Muscle layer of colon (tissue), 2 donors: ENCODE measurements around the gene PLPP7.
"Not testable (repeated sequence)": the region's sequence is repeated elsewhere in the genome, so short reads cannot be mapped to it uniquely, and the experiment has no call there.

Experiments
- H3K27ac ChIP-seq: one replicate; pipeline ENCODE4 v1.7.0; 2013; ENCODE audit warnings: low read depth, mild to moderate bottlenecking, low read length, moderate library complexity
- H3K27me3 ChIP-seq, 2 donors: one replicate each; pipeline ENCODE4 v1.7.0; 2013; ENCODE audit warnings: low read length in 2 of 2, mild to moderate bottlenecking in 2 of 2; ENCODE audit not compliant: insufficient read depth in 2 of 2, control insufficient read depth in 1 of 2
- H3K36me3 ChIP-seq: one replicate; pipeline ENCODE4 v1.7.0; 2013; ENCODE audit warnings: mild to moderate bottlenecking, low read length; ENCODE audit not compliant: insufficient read depth
- H3K4me1 ChIP-seq: one replicate; pipeline ENCODE4 v1.7.0; 2013; ENCODE audit warnings: mild to moderate bottlenecking, low read length; ENCODE audit not compliant: insufficient read depth
- H3K4me3 ChIP-seq, 2 donors: one replicate each; pipeline ENCODE4 v1.7.0; 2013; ENCODE audit warnings: low read length in 2 of 2, low read depth in 1 of 2, mild to moderate bottlenecking in 1 of 2, moderate library complexity in 1 of 2
- H3K9ac ChIP-seq: one replicate; pipeline ENCODE4 v1.7.0; 2013; ENCODE audit warnings: low read length
- H3K9me3 ChIP-seq: one replicate; pipeline ENCODE4 v1.7.0; 2013; ENCODE audit warnings: mild to moderate bottlenecking, low read length
- donor health status: abdominal sarcoma.
- donor health status: Adenocarcinoma of cecum.

Gene PLPP7

GRCh38 chr9:131289301-131290035 lies at the start of gene PLPP7:
Gene PLPP7 (plus strand): TSS chr9:131289723. CDS start chr9:131289998, 275 bp downstream.
- Histone ChIP-seq H3K9ac (peak within 1 kb of the TSS; percentile 53), H3K4me3 (peak within 1 kb of the TSS; percentile 51 to 72), H3K27ac (peak within 1 kb of the TSS; percentile 53), H3K27me3 (no peaks in the 10 kb centered on the region), H3K4me1 (peaks cover 19% of the 10 kb centered on the region), H3K36me3 (no peaks in the 10 kb centered on the region), H3K9me3 (no peaks in the 10 kb centered on the region)

GRCh38 chr9:131240047-131240921 lies 49.2 kb upstream of the PLPP7 start:
- H3K9ac ChIP-seq = no peak overlapping the region
- H3K4me1 ChIP-seq = peaks cover 12% of the 10 kb centered on the region
- no peak overlapping the region for H3K27ac ChIP-seq
- H3K27me3 ChIP-seq = no peaks in the 10 kb centered on the region
- no peak overlapping the region for H3K4me3 ChIP-seq
- no peaks in the 10 kb centered on the region for H3K36me3 ChIP-seq
- H3K9me3 ChIP-seq = no peaks in the 10 kb centered on the region

GRCh38 chr9:131244331-131244730 lies 45.2 kb upstream of the PLPP7 start:
- H3K9me3 ChIP-seq, H3K27me3 ChIP-seq, H3K9ac ChIP-seq, H3K27ac ChIP-seq, H3K4me3 ChIP-seq, H3K4me1 ChIP-seq, H3K36me3 ChIP-seq: not testable (repeated sequence)

GRCh38 chr9:131246618-131247017 lies 42.9 kb upstream of the PLPP7 start:
- H3K9ac ChIP-seq = no peak overlapping the region
- no peaks in the 10 kb centered on the region for H3K4me1 ChIP-seq

GRCh38 chr9:131252120-131252519 lies 37.4 kb upstream of the PLPP7 start:
- H3K4me1 ChIP-seq = peaks cover 10% of the 10 kb centered on the region
- no peaks in the 10 kb centered on the region for H3K36me3 ChIP-seq
- H3K4me3 ChIP-seq = no peak overlapping the region
- H3K9ac ChIP-seq = no peak overlapping the region
- H3K9me3 ChIP-seq = no peaks in the 10 kb centered on the region
- H3K27ac ChIP-seq = no peak overlapping the region
- H3K27me3 ChIP-seq = no peaks in the 10 kb centered on the region

More at GRCh38 chr9:131246618-131247017, 42.9 kb upstream of the PLPP7 start:
- Histone ChIP-seq H3K27me3 (no peaks in the 10 kb centered on the region), H3K36me3 (no peaks in the 10 kb centered on the region), H3K9me3 (no peaks in the 10 kb centered on the region), H3K27ac (no peak overlapping the region), H3K4me3 (no peak overlapping the region)

- H3K36me3 ChIP-seq = no peaks in the 10 kb centered on the region
- no peaks in the 10 kb centered on the region for H3K9me3 ChIP-seq
- no peak overlapping the region for H3K4me3 ChIP-seq
- no peak overlapping the region for H3K27ac ChIP-seq
- peaks cover 10% of the 10 kb centered on the region for H3K4me1 ChIP-seq
- H3K9ac ChIP-seq = no peak overlapping the region
- no peaks in the 10 kb centered on the region for H3K27me3 ChIP-seq
Measured at GRCh38 chr9:131253891-131254491, 35.5 kb upstream of the PLPP7 start.

- no peak overlapping the region for H3K9ac ChIP-seq
- H3K4me1 ChIP-seq = peaks cover 10% of the 10 kb centered on the region
- no peak overlapping the region for H3K4me3 ChIP-seq
- no peaks in the 10 kb centered on the region for H3K36me3 ChIP-seq
- H3K9me3 ChIP-seq = no peaks in the 10 kb centered on the region
- H3K27ac ChIP-seq = no peak overlapping the region
- H3K27me3 ChIP-seq = no peaks in the 10 kb centered on the region
Measured at GRCh38 chr9:131254626-131255025, 34.9 kb upstream of the PLPP7 start.

- H3K27ac ChIP-seq = no peak overlapping the region
- no peaks in the 10 kb centered on the region for H3K27me3 ChIP-seq
- H3K36me3 ChIP-seq = no peaks in the 10 kb centered on the region
- H3K4me1 ChIP-seq = peaks cover 10% of the 10 kb centered on the region
- no peak overlapping the region for H3K4me3 ChIP-seq
- H3K9me3 ChIP-seq = no peaks in the 10 kb centered on the region
- no peak overlapping the region for H3K9ac ChIP-seq
Measured at GRCh38 chr9:131255676-131256197, 33.8 kb upstream of the PLPP7 start.

- Histone ChIP-seq H3K9me3 (no peaks in the 10 kb centered on the region), H3K9ac (no peak overlapping the region), H3K4me3 (no peak overlapping the region), H3K4me1 (peaks cover 10% of the 10 kb centered on the region), H3K27ac (no peak overlapping the region), H3K27me3 (no peaks in the 10 kb centered on the region), H3K36me3 (no peaks in the 10 kb centered on the region)
Measured at GRCh38 chr9:131257266-131258025, 32.1 kb upstream of the PLPP7 start.

GRCh38 chr9:131258186-131258585 lies 31.3 kb upstream of the PLPP7 start:
- H3K4me3 ChIP-seq = no peak overlapping the region
- H3K27me3 ChIP-seq = no peaks in the 10 kb centered on the region
- H3K9me3 ChIP-seq = no peaks in the 10 kb centered on the region
- H3K9ac ChIP-seq = no peak overlapping the region
- H3K4me1 ChIP-seq = peaks cover 10% of the 10 kb centered on the region
- no peaks in the 10 kb centered on the region for H3K36me3 ChIP-seq
- H3K27ac ChIP-seq = no peak overlapping the region
